Peyer's patch (tissue), 4 donors: Measurements from ENCODE around the gene POU5F1. TPM values are rescaled to one million over a fixed set of nuclear protein-coding genes. Genes with fewer than 3 reads are reported as not detected.
A peak's percentile ranks its signal among the peaks of the same experiment; 100 is the strongest.
"Not testable (repeated sequence)": the region's sequence is repeated elsewhere in the genome, so short reads cannot be mapped to it uniquely, and the experiment has no call there.

Experiments
- DNase-seq, 3 donors: peaks; one replicate each; pipeline ENCODE4 v3.0.0-alpha.2; 2017 to 2019
- H3K27ac ChIP-seq, 4 donors: fragments of 200-600 bp; sonication (generic); one replicate each; pipeline ENCODE4 v1.5.1; 2016 to 2019
- H3K27me3 ChIP-seq, 2 donors: fragments of 200-600 bp; sonication (generic); one replicate each; pipeline ENCODE4 v1.5.1; 2019
- H3K36me3 ChIP-seq, 3 donors: fragments of 200-600 bp; sonication (generic); one replicate each; pipeline ENCODE4 v1.5.1; 2016 to 2019
- H3K4me1 ChIP-seq, 4 donors: fragments of 200-600 bp; sonication (generic); one replicate each; pipeline ENCODE4 v1.5.1; 2016 to 2019
- H3K4me3 ChIP-seq, 4 donors: fragments of 200-600 bp; sonication (generic); 1 replicate in 3 of 4; 2 replicates in 1 of 4; pipeline ENCODE4 v1.5.1; 2016 to 2019; ENCODE audit warnings: mild to moderate bottlenecking in 1 of 4
- H3K9me3 ChIP-seq, 4 donors: fragments of 200-600 bp; sonication (generic); one replicate each; pipeline ENCODE4 v1.5.1; 2016 to 2019; ENCODE audit warnings: mild to moderate bottlenecking in 1 of 4
- POLR2A ChIP-seq, 2 donors: fragments of 450-650 bp; IDR thresholded peaks; one replicate each; pipeline ENCODE4 v1.5.1; 2017; ENCODE audit warnings: antibody characterized with exemption in 2 of 2, mild to moderate bottlenecking in 2 of 2, moderate library complexity in 2 of 2
- total RNA-seq, 4 donors: library from RNA; depleted of rRNA; stranded (reverse); fragments of >200 nt; gene quantifications; one replicate each; pipeline ENCODE4 v1.1.0, GENCODE V29; 2016
- TF ChIP-seq, protein P1 (sequence below), 6 experiments: fragments of 450-650 bp in 4 of 6; fragments of 200-600 bp in 2 of 6; sonication (generic) in 1 of 6; IDR thresholded peaks; one replicate each; pipeline ENCODE4 v1.5.1; 2017 to 2019; ENCODE audit warnings: antibody characterized with exemption in 6 of 6, mild to moderate bottlenecking in 3 of 6, moderate library complexity in 1 of 6

Gene POU5F1
- 100 to 1,000 TPM in 1 of 4 donors, 10 to 100 TPM in 3; 14.9 to 121 (median 45.0) TPM for total RNA-seq

- no peak for DNase-seq
- TF ChIP-seq POLR2A (IDR thresholded peaks at IDR 0.05) = no peak
- TF ChIP-seq, protein P1, sequence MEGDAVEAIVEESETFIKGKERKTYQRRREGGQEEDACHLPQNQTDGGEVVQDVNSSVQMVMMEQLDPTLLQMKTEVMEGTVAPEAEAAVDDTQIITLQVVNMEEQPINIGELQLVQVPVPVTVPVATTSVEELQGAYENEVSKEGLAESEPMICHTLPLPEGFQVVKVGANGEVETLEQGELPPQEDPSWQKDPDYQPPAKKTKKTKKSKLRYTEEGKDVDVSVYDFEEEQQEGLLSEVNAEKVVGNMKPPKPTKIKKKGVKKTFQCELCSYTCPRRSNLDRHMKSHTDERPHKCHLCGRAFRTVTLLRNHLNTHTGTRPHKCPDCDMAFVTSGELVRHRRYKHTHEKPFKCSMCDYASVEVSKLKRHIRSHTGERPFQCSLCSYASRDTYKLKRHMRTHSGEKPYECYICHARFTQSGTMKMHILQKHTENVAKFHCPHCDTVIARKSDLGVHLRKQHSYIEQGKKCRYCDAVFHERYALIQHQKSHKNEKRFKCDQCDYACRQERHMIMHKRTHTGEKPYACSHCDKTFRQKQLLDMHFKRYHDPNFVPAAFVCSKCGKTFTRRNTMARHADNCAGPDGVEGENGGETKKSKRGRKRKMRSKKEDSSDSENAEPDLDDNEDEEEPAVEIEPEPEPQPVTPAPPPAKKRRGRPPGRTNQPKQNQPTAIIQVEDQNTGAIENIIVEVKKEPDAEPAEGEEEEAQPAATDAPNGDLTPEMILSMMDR (IDR thresholded peaks at IDR 0.05) = no peak
- no peaks in the 10 kb centered on the region for H3K27me3 ChIP-seq
- H3K36me3 ChIP-seq = peaks cover 0 to 17% (median 0%) of the 10 kb centered on the region in 3 donors
- H3K4me1 ChIP-seq = no peaks in the 10 kb centered on the region
- H3K27ac ChIP-seq = no peak within 1 kb of the TSS
- no peak within 1 kb of the TSS for H3K4me3 ChIP-seq
- H3K9me3 ChIP-seq = no peaks in the 10 kb centered on the region
These were observed at the start of gene POU5F1 for GRCh38 chr6:31170600-31170881. Gene POU5F1 (minus strand): TSS chr6:31170682. CDS start chr6:31170620, 62 bp downstream.

- no peaks in the 10 kb centered on the region for H3K27me3 ChIP-seq
- no peak for DNase-seq
- H3K36me3 ChIP-seq = no peaks in the 10 kb centered on the region
- H3K4me3 ChIP-seq = no peak overlapping the region
- H3K9me3 ChIP-seq = no peaks in the 10 kb centered on the region
- H3K27ac ChIP-seq = peak overlapping the region in 2 of 4 donors; percentile 30 to 40
- H3K4me1 ChIP-seq = no peaks in the 10 kb centered on the region
- TF ChIP-seq, protein P1 (IDR thresholded peaks at IDR 0.05) = no peak
- no peak for TF ChIP-seq POLR2A (IDR thresholded peaks at IDR 0.05)
These were observed 45.9 kb upstream of the POU5F1 start for GRCh38 chr6:31216208-31216898.

DNA sequence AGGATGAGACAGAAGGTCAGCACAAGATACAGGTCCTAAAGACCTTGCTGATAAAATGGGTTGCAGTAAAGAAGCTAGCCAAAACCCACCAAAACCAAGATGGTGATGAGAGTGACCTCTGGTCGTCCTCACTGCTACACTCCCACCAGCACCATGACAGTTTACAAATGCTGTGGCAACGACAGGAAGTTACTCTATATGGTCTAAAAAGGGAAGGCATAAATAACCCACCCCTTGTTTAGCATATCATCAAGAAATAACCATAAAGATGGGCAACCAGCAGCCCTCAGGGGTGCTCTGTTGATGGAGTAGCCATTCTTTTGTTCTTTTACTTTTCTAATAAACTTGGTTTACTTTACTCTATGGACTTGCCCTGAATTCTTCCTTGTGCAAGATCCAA is 44.7 kb upstream of the POU5F1 start:
- peak overlapping the region in 1 of 4 donors; percentile 17 for H3K27ac ChIP-seq
- H3K36me3 ChIP-seq, H3K9me3 ChIP-seq, H3K27me3 ChIP-seq, H3K4me1 ChIP-seq, DNase-seq, H3K4me3 ChIP-seq: not testable (repeated sequence)

- Histone ChIP-seq H3K4me3 (no peak overlapping the region), H3K27ac (no peak overlapping the region), H3K36me3 (no peaks in the 10 kb centered on the region), H3K27me3 (no peaks in the 10 kb centered on the region), H3K9me3 (no peaks in the 10 kb centered on the region), H3K4me1 (no peaks in the 10 kb centered on the region)
- no peak for DNase-seq
- no peak for TF ChIP-seq POLR2A (IDR thresholded peaks at IDR 0.05)
These were observed 44.0 kb upstream of the POU5F1 start for GRCh38 chr6:31214516-31214915.

DNA sequence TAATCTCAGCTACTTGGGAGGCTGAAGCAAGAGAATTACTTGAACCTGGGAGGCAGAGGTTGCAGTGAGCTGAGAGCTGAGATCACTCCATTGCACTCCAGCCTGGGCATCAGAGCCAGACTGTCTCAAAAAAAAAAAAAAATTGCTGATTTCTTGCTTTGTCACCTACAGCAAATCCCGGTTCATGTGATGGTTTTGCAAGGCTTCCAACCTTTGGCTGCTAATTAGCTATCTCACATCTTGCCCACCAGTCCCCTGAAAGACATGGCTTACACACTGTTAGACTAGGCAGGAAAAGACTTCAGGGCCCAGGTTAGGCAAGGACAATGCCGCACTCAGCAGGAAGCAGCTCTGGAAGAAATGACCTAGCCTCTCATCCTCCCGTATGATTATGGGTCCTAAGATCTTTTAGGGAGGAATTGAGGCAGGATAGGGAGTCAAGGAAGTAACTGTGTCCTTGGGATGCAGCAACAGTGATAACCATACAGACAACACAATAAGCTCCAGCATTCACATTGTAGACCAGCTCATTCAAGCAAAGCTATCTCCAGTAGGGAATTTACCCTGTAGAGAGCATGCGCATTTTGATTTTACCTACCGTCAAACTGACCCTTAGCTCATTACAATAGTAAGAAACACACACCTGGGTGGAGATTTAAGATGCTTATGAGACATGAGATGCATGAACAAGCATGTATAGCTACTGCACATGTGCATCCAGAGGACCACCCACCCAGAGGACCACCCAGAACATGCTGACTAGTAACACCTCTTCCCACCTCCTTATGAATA is 40.5 kb upstream of the POU5F1 start:
- Histone ChIP-seq H3K9me3 (no peaks in the 10 kb centered on the region), H3K27me3 (no peaks in the 10 kb centered on the region), H3K27ac (no peak overlapping the region), H3K4me3 (no peak overlapping the region), H3K4me1 (no peaks in the 10 kb centered on the region), H3K36me3 (no peaks in the 10 kb centered on the region)
- DNase-seq = no peak
- TF ChIP-seq POLR2A (IDR thresholded peaks at IDR 0.05) = no peak
- TF ChIP-seq, protein P1 (IDR thresholded peaks at IDR 0.05) = no peak

- H3K27ac ChIP-seq = no peak overlapping the region
- no peak for TF ChIP-seq POLR2A (IDR thresholded peaks at IDR 0.05)
- TF ChIP-seq, protein P1 (IDR thresholded peaks at IDR 0.05) = no peak
- H3K36me3 ChIP-seq = no peaks in the 10 kb centered on the region
- no peak for DNase-seq
- no peaks in the 10 kb centered on the region for H3K27me3 ChIP-seq
- H3K4me3 ChIP-seq = no peak overlapping the region
- peaks cover 0 to 5% (median 0%) of the 10 kb centered on the region in 4 donors for H3K4me1 ChIP-seq
- H3K9me3 ChIP-seq = no peaks in the 10 kb centered on the region
These were observed 39.6 kb upstream of the POU5F1 start for GRCh38 chr6:31210123-31210522.
